OCI-LY1 (cell line): ENCODE results near the gene NTF3.
A peak's percentile ranks its signal among the peaks of the same experiment; 100 is the strongest.

ENCODE experiments used
- H2AFZ ChIP-seq: fragments of 200-600 bp; sonication (generic), shearing (Covaris generic); 2 replicates; pipeline ENCODE4 v1.6.0; 2014; ENCODE audit warnings: antibody characterized with exemption, mild to moderate bottlenecking, low read length
- H3F3A ChIP-seq: fragments of 200-600 bp; sonication (generic), shearing (Covaris generic); 2 replicates; pipeline ENCODE4 v1.6.0; 2014; ENCODE audit warnings: mild to moderate bottlenecking, antibody characterized with exemption, low read length, moderate library complexity; ENCODE audit not compliant: insufficient read depth
- H3K27ac ChIP-seq: fragments of 200-600 bp; sonication (generic); 2 replicates; pipeline ENCODE4 v1.5.1; 2014; ENCODE audit warnings: low read length, mixed run types, mild to moderate bottlenecking, low read depth; ENCODE audit not compliant: poor library complexity, severe bottlenecking
- H3K27me3 ChIP-seq: fragments of 200-600 bp; sonication (generic); 2 replicates; pipeline ENCODE4 v1.6.0; 2014; ENCODE audit warnings: antibody characterized with exemption, mild to moderate bottlenecking, low read length, moderate library complexity; ENCODE audit not compliant: insufficient read depth
- H3K36me3 ChIP-seq: fragments of 200-600 bp; sonication (generic); 2 replicates; pipeline ENCODE4 v1.6.1; 2014; ENCODE audit warnings: mild to moderate bottlenecking, antibody characterized with exemption, low read length, moderate library complexity, mixed read lengths; ENCODE audit not compliant: insufficient read depth
- H3K4me1 ChIP-seq: fragments of 200-600 bp; sonication (generic); 2 replicates; pipeline ENCODE4 v1.5.1; 2014; ENCODE audit warnings: mild to moderate bottlenecking, low read length, moderate library complexity; ENCODE audit not compliant: insufficient read depth, severe bottlenecking
- H3K4me2 ChIP-seq: fragments of 200-600 bp; sonication (generic), shearing (Covaris generic); 2 replicates; pipeline ENCODE4 v1.6.1; 2014; ENCODE audit warnings: low read length
- H3K4me3 ChIP-seq: fragments of 200-600 bp; sonication (generic); 2 replicates; pipeline ENCODE4 v1.5.1; 2014; ENCODE audit warnings: low read length, low read depth, mild to moderate bottlenecking, mixed read lengths; ENCODE audit not compliant: poor library complexity, severe bottlenecking
- H3K79me2 ChIP-seq: fragments of 200-600 bp; shearing (Covaris generic); 2 replicates; pipeline ENCODE4 v1.6.1; 2016; ENCODE audit warnings: mixed run types, low read length, mixed read lengths; ENCODE audit not compliant: insufficient read depth
- H3K9ac ChIP-seq: fragments of 200-600 bp; sonication (generic), shearing (Covaris generic); 2 replicates; pipeline ENCODE4 v1.6.1; 2014; ENCODE audit warnings: mild to moderate bottlenecking, low read length, mixed read lengths
- H3K9me2 ChIP-seq: fragments of 200-600 bp; sonication (generic), shearing (Covaris generic); 2 replicates; pipeline ENCODE4 v1.6.1; 2014; ENCODE audit warnings: low read depth, mild to moderate bottlenecking, low read length, mixed read lengths
- H3K9me3 ChIP-seq: fragments of 200-600 bp; shearing (Covaris generic); 2 replicates; pipeline ENCODE4 v1.6.1; 2014; ENCODE audit warnings: low read length, mixed read lengths
- H4K20me1 ChIP-seq: fragments of 200-600 bp; sonication (generic), shearing (Covaris generic); 2 replicates; pipeline ENCODE4 v1.6.0; 2016; ENCODE audit warnings: mild to moderate bottlenecking, low read length; ENCODE audit not compliant: insufficient read depth
- CTCF ChIP-seq: fragments of 200-600 bp; sonication (generic), shearing (Covaris generic); IDR thresholded peaks from 2 replicates; pipeline ENCODE4 v1.5.1; 2017; ENCODE audit warnings: mild to moderate bottlenecking, antibody characterized with exemption, low read length, moderate library complexity, mixed read lengths
- EZH2 ChIP-seq: fragments of 200-600 bp; sonication (generic), shearing (Covaris generic); IDR thresholded peaks from 2 replicates; pipeline ENCODE4 v1.8.0; 2017; ENCODE audit warnings: borderline replicate concordance, mixed run types, mild to moderate bottlenecking, antibody characterized with exemption, low read length, moderate library complexity, mixed read lengths

Gene NTF3

GRCh38 chr12:5511256-5511643 is 79.3 kb downstream of the NTF3 start:
- Histone ChIP-seq H3K9me2 (no peaks in the 10 kb centered on the region), H3K36me3 (no peaks in the 10 kb centered on the region), H3K27ac (no peak overlapping the region), H3K4me3 (no peak overlapping the region), H3K4me1 (no peaks in the 10 kb centered on the region), H3K9ac (no peak overlapping the region), H3K27me3 (no peaks in the 10 kb centered on the region; the same call in 1 of the 2 replicates), H3F3A (no peaks in the 10 kb centered on the region), H3K9me3 (no peaks in the 10 kb centered on the region), H3K4me2 (no peak overlapping the region), H2AFZ (no peak overlapping the region), H3K79me2 (no peaks in the 10 kb centered on the region), H4K20me1 (no peaks in the 10 kb centered on the region)
- no peak for TF ChIP-seq CTCF
- TF ChIP-seq EZH2 = no peak

- Histone ChIP-seq H3K27me3 (no peaks in the 10 kb centered on the region; the same call in 1 of the 2 replicates), H3K79me2 (no peaks in the 10 kb centered on the region), H3K9me3 (no peaks in the 10 kb centered on the region), H3K36me3 (no peaks in the 10 kb centered on the region), H3K27ac (no peak overlapping the region), H3F3A (no peaks in the 10 kb centered on the region), H3K9ac (no peak overlapping the region), H3K4me3 (no peak overlapping the region), H2AFZ (no peak overlapping the region), H3K4me2 (no peak overlapping the region), H4K20me1 (no peaks in the 10 kb centered on the region), H3K4me1 (no peaks in the 10 kb centered on the region), H3K9me2 (no peaks in the 10 kb centered on the region)
- TF ChIP-seq CTCF (peak; percentile 80), EZH2 (no peak)
Observed at GRCh38 chr12:5511644-5512600, 80.0 kb downstream of the NTF3 start.

GRCh38 chr12:5512601-5512970 is 80.7 kb downstream of the NTF3 start:
- no peaks in the 10 kb centered on the region for H3K4me1 ChIP-seq
- no peak overlapping the region for H2AFZ ChIP-seq
- H3K27me3 ChIP-seq = no peaks in the 10 kb centered on the region; the same call in 1 of the 2 replicates
- no peaks in the 10 kb centered on the region for H4K20me1 ChIP-seq
- no peaks in the 10 kb centered on the region for H3K79me2 ChIP-seq
- TF ChIP-seq EZH2 (no peak), CTCF (no peak)
- H3K27ac ChIP-seq = no peak overlapping the region
- no peak overlapping the region for H3K4me3 ChIP-seq
- no peak overlapping the region for H3K9ac ChIP-seq
- no peaks in the 10 kb centered on the region for H3K9me2 ChIP-seq
- no peak overlapping the region for H3K4me2 ChIP-seq
- H3K36me3 ChIP-seq = no peaks in the 10 kb centered on the region
- no peaks in the 10 kb centered on the region for H3K9me3 ChIP-seq
- no peaks in the 10 kb centered on the region for H3F3A ChIP-seq
